T-cell (primary cell): ENCODE results near the gene ELMO1. TPM values are rescaled to one million over a fixed set of nuclear protein-coding genes. Genes with fewer than 3 reads are reported as not detected.

Experiments used
- ATAC-seq, 4 experiments: fragments of 200-7000 bp in 3 of 4; fragments of 150-1000 bp in 1 of 4; cut with Tn5 transposase; replicated peaks in 1 of 4; 1 replicate in 3 of 4; 2 replicates in 1 of 4; pipeline ENCODE4 v1.10.0; 2021; ENCODE audit warnings: moderate library complexity in 3 of 4, mild to moderate bottlenecking in 2 of 4, moderate number of reproducible peaks in 1 of 4
- CTCF ChIA-PET, 2 donors: fragments of 300-600 bp; sonication (Branson Sonifier 250); formaldehyde crosslinking; loops; one replicate each; lab custom pipeline; 2022; ENCODE audit warnings: antibody characterized with exemption in 2 of 2; lab: Charles Lee
- POLR2A ChIA-PET, 2 donors: fragments of 300-600 bp; sonication (Branson Sonifier 250); formaldehyde crosslinking; loops; one replicate each; lab custom pipeline; 2022; ENCODE audit warnings: antibody characterized with exemption in 2 of 2; lab: Charles Lee
- DNase-seq, 35 experiments: peaks; one replicate each; pipeline versions ENCODE4 v3.0.0 to v3.0.0-alpha.2; 2013 to 2023
- H3K27ac ChIP-seq: one replicate; pipeline ENCODE4 v1.5.1; 2013; ENCODE audit warnings: low read length
- H3K27me3 ChIP-seq, 2 experiments: replicated peaks in 1 of 2; 1 replicate in 1 of 2; 2 replicates in 1 of 2; pipeline versions ENCODE4 v1.6.1 to v1.7.0; 2013; ENCODE audit warnings: low read length in 1 of 2, mixed read lengths in 1 of 2; ENCODE audit not compliant: control insufficient read depth in 2 of 2, insufficient read depth in 2 of 2; ENCODE audit errors: extremely low read depth in 1 of 2
- H3K36me3 ChIP-seq, 2 donors: 1 replicate in 1 of 2; 2 replicates in 1 of 2; pipeline versions ENCODE4 v1.6.1 to v1.7.0; 2013; ENCODE audit warnings: low read length in 1 of 2; ENCODE audit not compliant: control insufficient read depth in 2 of 2, insufficient read depth in 1 of 2; ENCODE audit errors: extremely low read depth in 1 of 2
- H3K4me1 ChIP-seq, 2 experiments: 1 replicate in 1 of 2; 2 replicates in 1 of 2; pipeline versions ENCODE4 v1.6.1 to v1.7.0; 2013; ENCODE audit warnings: low read length in 2 of 2, mixed read lengths in 1 of 2; ENCODE audit not compliant: insufficient read depth in 2 of 2, control insufficient read depth in 1 of 2; ENCODE audit errors: extremely low read depth in 1 of 2
- H3K4me3 ChIP-seq, 2 donors: 1 replicate in 1 of 2; 2 replicates in 1 of 2; pipeline versions ENCODE4 v1.5.1 to v1.7.0; 2013; ENCODE audit warnings: mild to moderate bottlenecking in 2 of 2, low read length in 1 of 2, moderate library complexity in 1 of 2; ENCODE audit not compliant: control insufficient read depth in 1 of 2; ENCODE audit errors: extremely low read depth in 1 of 2
- H3K9me3 ChIP-seq: 2 replicates; pipeline ENCODE4 v1.7.0; 2013
- H3K27ac Mint-ChIP-seq, 2 donors: one replicate each; pipeline ENCODE4 v1.8.0; 2020 to 2021; ENCODE audit warnings: mild to moderate bottlenecking in 2 of 2, mixed read lengths in 2 of 2
- H3K27me3 Mint-ChIP-seq, 2 donors: one replicate each; pipeline ENCODE4 v1.8.0; 2021 to 2022; ENCODE audit warnings: mixed read lengths in 2 of 2
- H3K36me3 Mint-ChIP-seq: one replicate; pipeline ENCODE4 v1.8.0; 2021; ENCODE audit warnings: mixed read lengths
- H3K4me1 Mint-ChIP-seq, 3 donors: one replicate each; pipeline ENCODE4 v1.8.0; 2020 to 2022; ENCODE audit warnings: mixed read lengths in 3 of 3, mild to moderate bottlenecking in 1 of 3
- H3K4me3 Mint-ChIP-seq, 3 donors: one replicate each; pipeline ENCODE4 v1.8.0; 2020 to 2022; ENCODE audit warnings: mild to moderate bottlenecking in 3 of 3, mixed read lengths in 3 of 3, moderate library complexity in 3 of 3
- H3K9me3 Mint-ChIP-seq, 3 donors: one replicate each; pipeline ENCODE4 v1.8.0; 2020 to 2022; ENCODE audit warnings: mixed read lengths in 3 of 3
- WGBS: methylation state at CpG from one replicate; pipeline ENCODE4 v1.1.5; 2013; ENCODE audit warnings: missing lambda C conversion rate; ENCODE audit not compliant: insufficient coverage; 5-methylcytosine and 5-hydroxymethylcytosine counted together
- total RNA-seq, 35 experiments: library from RNA in 6 of 35; stranded (reverse) in 6 of 35; fragments of 120-200 nt in 1 of 35; gene quantifications; one replicate each; pipeline versions ENCODE4 v1.2.1 to v1.2.4 and lab custom pipeline; 2013 to 2026

Gene ELMO1
- total RNA-seq, 5 donors from 2014 or later (not counting 1 experiment from before 2014, with no cell fraction given), result 101 to 149 (median 113) TPM

- no peaks in the 10 kb centered on the region for H3K27me3 ChIP-seq
- ATAC-seq (no peak), DNase-seq (no peak)
- CTCF ChIA-PET, result no interaction called here
- 100% methylated on average over 1 of the region's 4 CpGs for WGBS
- no peaks in the 10 kb centered on the region for H3K9me3 ChIP-seq
- peaks cover 64% of the 10 kb centered on the region for H3K36me3 Mint-ChIP-seq
- no peak overlapping the region for H3K4me3 ChIP-seq
- H3K27me3 Mint-ChIP-seq, result no peaks in the 10 kb centered on the region
- H3K36me3 ChIP-seq, result peaks cover 7 to 22% of the 10 kb centered on the region in 2 donors
- no peak overlapping the region for H3K27ac Mint-ChIP-seq
- no peaks in the 10 kb centered on the region for H3K4me1 ChIP-seq
- POLR2A ChIA-PET, result no interaction called here
- peaks cover 8 to 20% (median 12%) of the 10 kb centered on the region in 3 donors for H3K4me1 Mint-ChIP-seq
- no peak overlapping the region for H3K4me3 Mint-ChIP-seq
- no peak overlapping the region for H3K27ac ChIP-seq
- peaks cover 0 to 8% (median 0%) of the 10 kb centered on the region in 3 donors for H3K9me3 Mint-ChIP-seq
Measured at GRCh38 chr7:36896956-36897590, 551.6 kb downstream of the ELMO1 start.

- H3K4me1 ChIP-seq, result no peaks in the 10 kb centered on the region
- ATAC-seq (no peak), DNase-seq (no peak)
- H3K27ac Mint-ChIP-seq, result no peak overlapping the region
- WGBS, result 100% methylated on average over 1 of the region's 1 CpG
- H3K27ac ChIP-seq, result no peak overlapping the region
- no peak overlapping the region for H3K4me3 ChIP-seq
- peaks cover 7 to 27% of the 10 kb centered on the region in 2 donors for H3K36me3 ChIP-seq
- peaks cover 8 to 20% (median 12%) of the 10 kb centered on the region in 3 donors for H3K4me1 Mint-ChIP-seq
- POLR2A ChIA-PET, result no interaction called here
- H3K4me3 Mint-ChIP-seq, result no peak overlapping the region
- H3K36me3 Mint-ChIP-seq, result peaks cover 66% of the 10 kb centered on the region
- H3K27me3 ChIP-seq, result no peaks in the 10 kb centered on the region
- no peaks in the 10 kb centered on the region for H3K9me3 ChIP-seq
- CTCF ChIA-PET, result no interaction called here
- no peaks in the 10 kb centered on the region for H3K27me3 Mint-ChIP-seq
- peaks cover 0 to 8% (median 0%) of the 10 kb centered on the region in 3 donors for H3K9me3 Mint-ChIP-seq
Measured at GRCh38 chr7:36896418-36896817, 552.2 kb downstream of the ELMO1 start.

GRCh38 chr7:36895192-36895591 lies 553.5 kb downstream of the ELMO1 start:
- Mint-ChIP-seq H3K9me3 (peaks cover 0 to 5% (median 0%) of the 10 kb centered on the region in 3 donors), H3K27ac (no peak overlapping the region), H3K4me1 (peaks cover 8 to 23% (median 12%) of the 10 kb centered on the region in 3 donors), H3K36me3 (peaks cover 67% of the 10 kb centered on the region), H3K27me3 (no peaks in the 10 kb centered on the region), H3K4me3 (no peak overlapping the region)
- H3K36me3 ChIP-seq, result peaks cover 7 to 39% of the 10 kb centered on the region in 2 donors
- ChIA-PET CTCF (no interaction called here), POLR2A (interaction anchor here in 1 of 2 donors (0.5 kb wide), 1 partner anchor 372 kb away, joined by 10 read pairs; no protein-coding TSS in a partner anchor)
- no peak overlapping the region for H3K4me3 ChIP-seq
- H3K9me3 ChIP-seq, result no peaks in the 10 kb centered on the region
- DNase-seq, result no peak
- ATAC-seq, result no peak
- WGBS, result no CpG with 5 or more reads among the region's 4 CpGs
- H3K27ac ChIP-seq, result no peak overlapping the region
- H3K4me1 ChIP-seq, result no peaks in the 10 kb centered on the region
- no peaks in the 10 kb centered on the region for H3K27me3 ChIP-seq

- H3K4me3 Mint-ChIP-seq, result no peak overlapping the region
- H3K4me1 ChIP-seq, result no peaks in the 10 kb centered on the region
- no peaks in the 10 kb centered on the region for H3K27me3 Mint-ChIP-seq
- ATAC-seq (no peak), DNase-seq (no peak)
- peaks cover 0 to 2% (median 0%) of the 10 kb centered on the region in 3 donors for H3K9me3 Mint-ChIP-seq
- H3K36me3 ChIP-seq, result peaks cover 7 to 42% of the 10 kb centered on the region in 2 donors
- POLR2A ChIA-PET, result no interaction called here
- H3K4me3 ChIP-seq, result no peak overlapping the region
- WGBS, result no CpG with 5 or more reads among the region's 1 CpG
- H3K4me1 Mint-ChIP-seq, result peaks cover 6 to 21% (median 11%) of the 10 kb centered on the region in 3 donors
- CTCF ChIA-PET, result no interaction called here
- H3K9me3 ChIP-seq, result no peaks in the 10 kb centered on the region
- no peak overlapping the region for H3K27ac ChIP-seq
- H3K27me3 ChIP-seq, result no peaks in the 10 kb centered on the region
- H3K27ac Mint-ChIP-seq, result no peak overlapping the region
- peaks cover 70% of the 10 kb centered on the region for H3K36me3 Mint-ChIP-seq
Measured at GRCh38 chr7:36894190-36894589, 554.5 kb downstream of the ELMO1 start.

- CTCF ChIA-PET, result interaction anchor here in 1 of 2 donors (0.6 kb wide), 1 partner anchor 11 kb away, joined by 3 read pairs; no protein-coding TSS in a partner anchor
- H3K27ac Mint-ChIP-seq, result no peak overlapping the region
Measured at GRCh38 chr7:36889182-36889581, 559.5 kb downstream of the ELMO1 start.

GRCh38 chr7:36887969-36888368 lies 560.7 kb downstream of the ELMO1 start:
- Histone ChIP-seq H3K27me3 (no peaks in the 10 kb centered on the region), H3K36me3 (peaks cover 0 to 67% of the 10 kb centered on the region in 2 donors), H3K4me3 (no peak overlapping the region), H3K27ac (no peak overlapping the region), H3K9me3 (no peaks in the 10 kb centered on the region), H3K4me1 (no peaks in the 10 kb centered on the region)
- ChIA-PET POLR2A (no interaction called here), CTCF (no interaction called here)
- no peaks in the 10 kb centered on the region for H3K9me3 Mint-ChIP-seq
- DNase-seq (no peak), ATAC-seq (no peak)
- no peaks in the 10 kb centered on the region for H3K27me3 Mint-ChIP-seq
- H3K4me1 Mint-ChIP-seq, result peaks cover 0 to 4% (median 3%) of the 10 kb centered on the region in 3 donors
- no peak overlapping the region for H3K27ac Mint-ChIP-seq
- WGBS, result no CpG with 5 or more reads among the region's 2 CpGs
- peaks cover 88% of the 10 kb centered on the region for H3K36me3 Mint-ChIP-seq
- no peak overlapping the region for H3K4me3 Mint-ChIP-seq

More at GRCh38 chr7:36889182-36889581, 559.5 kb downstream of the ELMO1 start:
- H3K4me1 ChIP-seq, result no peaks in the 10 kb centered on the region
- H3K27me3 ChIP-seq, result no peaks in the 10 kb centered on the region
- no peak overlapping the region for H3K27ac ChIP-seq
- no peak for ATAC-seq
- peaks cover 3 to 70% of the 10 kb centered on the region in 2 donors for H3K36me3 ChIP-seq
- Mint-ChIP-seq H3K27me3 (no peaks in the 10 kb centered on the region), H3K36me3 (peaks cover 90% of the 10 kb centered on the region), H3K4me3 (no peak overlapping the region), H3K9me3 (no peaks in the 10 kb centered on the region), H3K4me1 (peaks cover 0 to 12% (median 6%) of the 10 kb centered on the region in 3 donors)
- POLR2A ChIA-PET, result no interaction called here
- WGBS, result no CpG with 5 or more reads among the region's 1 CpG
- H3K9me3 ChIP-seq, result no peaks in the 10 kb centered on the region
- no peak for DNase-seq
- H3K4me3 ChIP-seq, result no peak overlapping the region
